Trophoblast cell (in vitro differentiated cells and primary cell): ENCODE measurements around the gene CCDC83.
"Not testable (repeated sequence)": the region's sequence is repeated elsewhere in the genome, so short reads cannot be mapped to it uniquely, and the experiment has no call there.

Experiments
- DNase-seq, 2 donors: peaks; one replicate each; pipeline ENCODE4 v3.0.0-alpha.2; 2016
- H2AFZ ChIP-seq: 2 replicates; pipeline ENCODE4 v1.6.1; 2013; ENCODE audit warnings: low read length, moderate library complexity, mild to moderate bottlenecking; ENCODE audit not compliant: insufficient read depth, poor library complexity
- H2AK5ac ChIP-seq: 2 replicates; pipeline ENCODE4 v1.6.1; 2013; ENCODE audit warnings: mild to moderate bottlenecking, low read length
- H2BK120ac ChIP-seq: 2 replicates; pipeline ENCODE4 v1.6.1; 2013; ENCODE audit warnings: low read length, mild to moderate bottlenecking, moderate library complexity; ENCODE audit not compliant: insufficient read depth, poor library complexity
- H2BK12ac ChIP-seq: 2 replicates; pipeline ENCODE4 v1.6.1; 2013; ENCODE audit warnings: mild to moderate bottlenecking, low read length, moderate library complexity
- H2BK5ac ChIP-seq: 2 replicates; pipeline ENCODE4 v1.6.1; 2013; ENCODE audit warnings: low read length, low read depth, moderate library complexity, mild to moderate bottlenecking; ENCODE audit not compliant: poor library complexity
- H3K14ac ChIP-seq: 2 replicates; pipeline ENCODE4 v1.6.1; 2013; ENCODE audit warnings: mild to moderate bottlenecking, low read length
- H3K18ac ChIP-seq: 2 replicates; pipeline ENCODE4 v1.6.1; 2013; ENCODE audit warnings: mild to moderate bottlenecking, low read length
- H3K23ac ChIP-seq: 2 replicates; pipeline ENCODE4 v1.6.1; 2013; ENCODE audit warnings: low read length
- H3K27ac ChIP-seq: 2 replicates; pipeline ENCODE4 v1.5.1; 2013; ENCODE audit warnings: low read depth, mild to moderate bottlenecking, inconsistent platforms, low read length, moderate library complexity
- H3K27me3 ChIP-seq: 2 replicates; pipeline ENCODE4 v1.6.1; 2013; ENCODE audit warnings: inconsistent platforms, mild to moderate bottlenecking, low read length, moderate library complexity; ENCODE audit not compliant: insufficient read depth
- H3K36me3 ChIP-seq, 2 experiments: 1 replicate in 1 of 2; 2 replicates in 1 of 2; pipeline ENCODE4 v1.6.1; 2013; ENCODE audit warnings: low read length in 2 of 2, mild to moderate bottlenecking in 2 of 2, moderate library complexity in 1 of 2; ENCODE audit not compliant: insufficient read depth in 2 of 2, control insufficient read depth in 1 of 2
- H3K4ac ChIP-seq: 2 replicates; pipeline ENCODE4 v1.6.1; 2013; ENCODE audit warnings: low read depth, mild to moderate bottlenecking, low read length, moderate library complexity
- H3K4me1 ChIP-seq, 2 experiments: 1 replicate in 1 of 2; 2 replicates in 1 of 2; pipeline ENCODE4 v1.6.1; 2013; ENCODE audit warnings: low read length in 2 of 2, mild to moderate bottlenecking in 2 of 2, moderate library complexity in 1 of 2; ENCODE audit not compliant: insufficient read depth in 2 of 2, control insufficient read depth in 1 of 2
- H3K4me2 ChIP-seq: 2 replicates; pipeline ENCODE4 v1.6.1; 2013; ENCODE audit warnings: inconsistent platforms, mild to moderate bottlenecking, low read length, moderate library complexity
- H3K4me3 ChIP-seq: 2 replicates; pipeline ENCODE4 v1.5.1; 2013; ENCODE audit warnings: mild to moderate bottlenecking, low read depth, low read length, inconsistent platforms
- H3K79me1 ChIP-seq: one replicate; pipeline ENCODE4 v1.6.1; 2013; ENCODE audit warnings: low read length
- H3K79me2 ChIP-seq: 2 replicates; pipeline ENCODE4 v1.6.1; 2013; ENCODE audit warnings: low read length, mild to moderate bottlenecking; ENCODE audit not compliant: control insufficient read depth, insufficient read depth, poor library complexity
- H3K9ac ChIP-seq: 2 replicates; pipeline ENCODE4 v1.6.1; 2013; ENCODE audit warnings: mild to moderate bottlenecking, low read length
- H3K9me3 ChIP-seq: 2 replicates; pipeline ENCODE4 v1.6.1; 2013; ENCODE audit warnings: low read depth, mild to moderate bottlenecking, control low read depth, inconsistent platforms, low read length; ENCODE audit not compliant: insufficient read depth
- H4K12ac ChIP-seq: 2 replicates; pipeline ENCODE4 v1.6.1; 2013; ENCODE audit warnings: low read depth, mild to moderate bottlenecking, low read length, moderate library complexity
- H4K8ac ChIP-seq: 2 replicates; pipeline ENCODE4 v1.6.1; 2013; ENCODE audit warnings: low read depth, mild to moderate bottlenecking, low read length, moderate library complexity
- H4K91ac ChIP-seq: one replicate; pipeline ENCODE4 v1.6.1; 2013; ENCODE audit warnings: low read depth, mild to moderate bottlenecking, low read length, moderate library complexity
- WGBS: extraction: QIAGEN DNeasy Blood & Tissue Kit; methylation state at CpG from one replicate; pipeline ENCODE4 v1.1.7; 2013; ENCODE audit warnings: missing lambda C conversion rate; ENCODE audit not compliant: insufficient read length, insufficient coverage; ENCODE audit errors: extremely low coverage; 5-methylcytosine and 5-hydroxymethylcytosine counted together

The CCDC83 gene

GRCh38 chr11:85951428-85952107, 96.4 kb downstream of the CCDC83 start:
- H3K27ac ChIP-seq, result no peak overlapping the region
- no peaks in the 10 kb centered on the region for H3K79me2 ChIP-seq
- no peak overlapping the region for H3K23ac ChIP-seq
- no peak overlapping the region for H3K4me3 ChIP-seq
- H4K12ac ChIP-seq, result no peak overlapping the region
- no peak overlapping the region for H3K18ac ChIP-seq
- no CpG with 5 or more reads among the region's 3 CpGs for WGBS
- peaks cover 2% of the 10 kb centered on the region for H3K79me1 ChIP-seq
- H3K27me3 ChIP-seq, result no peaks in the 10 kb centered on the region
- no peak for DNase-seq
- no peak overlapping the region for H2AK5ac ChIP-seq
- H4K91ac ChIP-seq, result no peak overlapping the region
- peaks cover 7 to 10% of the 10 kb centered on the region in 2 experiments for H3K36me3 ChIP-seq
- no peak overlapping the region for H3K4me2 ChIP-seq
- no peaks in the 10 kb centered on the region for H3K9me3 ChIP-seq
- H2AFZ ChIP-seq, result no peak overlapping the region
- peaks cover 0 to 4% of the 10 kb centered on the region in 2 experiments for H3K4me1 ChIP-seq
- H4K8ac ChIP-seq, result no peak overlapping the region
- no peak overlapping the region for H3K4ac ChIP-seq
- no peak overlapping the region for H3K14ac ChIP-seq
- no peak overlapping the region for H2BK5ac ChIP-seq
- H2BK120ac ChIP-seq, result no peak overlapping the region
- H2BK12ac ChIP-seq, result no peak overlapping the region
- H3K9ac ChIP-seq, result no peak overlapping the region

GRCh38 chr11:85952108-85952485, 96.9 kb downstream of the CCDC83 start:
- DNase-seq, H3K4me2 ChIP-seq, H4K8ac ChIP-seq, H2BK120ac ChIP-seq, H3K9ac ChIP-seq, H3K4me1 ChIP-seq, H3K23ac ChIP-seq, H3K9me3 ChIP-seq, H2BK5ac ChIP-seq, H3K79me1 ChIP-seq, H2BK12ac ChIP-seq, H3K18ac ChIP-seq, H3K14ac ChIP-seq, H3K27me3 ChIP-seq, H4K91ac ChIP-seq, H3K4me3 ChIP-seq, H3K27ac ChIP-seq, H3K4ac ChIP-seq, H3K79me2 ChIP-seq, H4K12ac ChIP-seq, H2AK5ac ChIP-seq, H2AFZ ChIP-seq: not testable (repeated sequence)
- peaks cover 7 to 12% of the 10 kb centered on the region in 2 experiments for H3K36me3 ChIP-seq
- WGBS, result no CpG with 5 or more reads among the region's 7 CpGs

- Histone ChIP-seq H3K27ac (no peak overlapping the region), H3K4me1 (peaks cover 0 to 5% of the 10 kb centered on the region in 2 experiments), H4K91ac (no peak overlapping the region), H3K27me3 (no peaks in the 10 kb centered on the region), H2AK5ac (no peak overlapping the region), H3K9me3 (no peaks in the 10 kb centered on the region), H3K4me2 (no peak overlapping the region), H3K4ac (no peak overlapping the region), H4K8ac (no peak overlapping the region), H4K12ac (no peak overlapping the region), H3K14ac (no peak overlapping the region), H3K4me3 (no peak overlapping the region), H2BK120ac (no peak overlapping the region), H2AFZ (no peak overlapping the region), H2BK5ac (no peak overlapping the region), H3K9ac (no peak overlapping the region), H2BK12ac (no peak overlapping the region), H3K79me2 (no peaks in the 10 kb centered on the region), H3K36me3 (peaks cover 7 to 12% of the 10 kb centered on the region in 2 experiments), H3K79me1 (peaks cover 2% of the 10 kb centered on the region), H3K23ac (no peak overlapping the region), H3K18ac (no peak overlapping the region)
- peak in 1 of 2 donors; percentile 18 for DNase-seq
- WGBS, result no CpG with 5 or more reads among the region's 2 CpGs
Measured at GRCh38 chr11:85953491-85954143, 98.4 kb downstream of the CCDC83 start.

DNA sequence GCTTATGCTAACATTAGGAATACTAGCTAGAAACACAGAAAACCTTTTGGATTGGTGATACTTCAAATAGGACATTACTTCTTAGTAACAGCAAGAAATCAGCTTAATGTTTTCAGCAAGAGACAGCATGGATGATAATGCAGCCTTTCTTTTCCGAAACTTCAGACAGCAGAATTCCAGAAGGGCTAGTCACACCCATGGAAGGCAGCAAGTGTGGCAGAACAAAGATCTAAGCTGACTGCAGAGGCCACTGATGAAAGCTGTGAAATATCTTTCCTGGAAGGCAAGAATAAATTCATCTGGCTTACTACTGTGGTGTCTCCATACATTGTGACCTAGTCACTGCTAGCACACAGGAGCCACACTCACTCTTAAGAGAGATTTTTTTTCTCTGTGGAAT, 100.3 kb downstream of the CCDC83 start:
- Histone ChIP-seq H3K27me3 (no peaks in the 10 kb centered on the region), H4K91ac (no peak overlapping the region), H2BK120ac (no peak overlapping the region), H3K4me3 (no peak overlapping the region), H2AK5ac (no peak overlapping the region), H2BK5ac (no peak overlapping the region), H3K79me2 (no peaks in the 10 kb centered on the region), H3K9ac (no peak overlapping the region), H2BK12ac (no peak overlapping the region), H3K18ac (no peak overlapping the region), H3K79me1 (peaks cover 2% of the 10 kb centered on the region), H3K23ac (no peak overlapping the region), H4K12ac (no peak overlapping the region), H3K4ac (no peak overlapping the region), H3K36me3 (peaks cover 9 to 16% of the 10 kb centered on the region in 2 experiments), H3K14ac (no peak overlapping the region), H3K4me2 (no peak overlapping the region), H4K8ac (no peak overlapping the region), H3K9me3 (no peaks in the 10 kb centered on the region), H3K27ac (no peak overlapping the region), H3K4me1 (peaks cover 0 to 3% of the 10 kb centered on the region in 2 experiments), H2AFZ (no peak overlapping the region)
- peak in 1 of 2 donors; percentile 37 for DNase-seq
- no CpG with 5 or more reads among the region's 1 CpG for WGBS
